Subcutaneous abdominal adipose tissue (tissue), 5 donors: ENCODE data around the gene KCNMA1.

ENCODE experiments used
- H3K27ac ChIP-seq: one replicate; pipeline ENCODE4 v1.7.0; 2013; ENCODE audit warnings: low read depth, mild to moderate bottlenecking, inconsistent platforms, low read length, moderate library complexity
- H3K27me3 ChIP-seq, 5 donors: one replicate each; pipeline ENCODE4 v1.7.0; 2013; ENCODE audit warnings: low read length in 5 of 5, inconsistent platforms in 1 of 5; ENCODE audit not compliant: control insufficient read depth in 5 of 5, insufficient read depth in 4 of 5
- H3K36me3 ChIP-seq, 5 donors: one replicate each; pipeline ENCODE4 v1.7.0; 2013; ENCODE audit warnings: low read length in 5 of 5; ENCODE audit not compliant: control insufficient read depth in 5 of 5, insufficient read depth in 5 of 5
- H3K4me1 ChIP-seq, 5 donors: one replicate each; pipeline ENCODE4 v1.7.0; 2013; ENCODE audit warnings: low read length in 5 of 5, mild to moderate bottlenecking in 3 of 5, moderate library complexity in 1 of 5; ENCODE audit not compliant: control insufficient read depth in 5 of 5, insufficient read depth in 5 of 5
- H3K4me3 ChIP-seq, 5 donors: one replicate each; pipeline ENCODE4 v1.7.0; 2013; ENCODE audit warnings: low read length in 5 of 5, low read depth in 1 of 5
- H3K9ac ChIP-seq, 5 donors: one replicate each; pipeline ENCODE4 v1.7.0; 2013; ENCODE audit warnings: low read length in 5 of 5, mild to moderate bottlenecking in 4 of 5, moderate library complexity in 3 of 5
- H3K9me3 ChIP-seq, 5 donors: one replicate each; pipeline ENCODE4 v1.7.0; 2013; ENCODE audit warnings: low read length in 5 of 5; ENCODE audit not compliant: control insufficient read depth in 5 of 5
- donor health status: healthy.
- donor health status: healthy.
- donor health status: healthy.
- donor health status: healthy.
- donor health status: healthy.

The KCNMA1 gene

DNA sequence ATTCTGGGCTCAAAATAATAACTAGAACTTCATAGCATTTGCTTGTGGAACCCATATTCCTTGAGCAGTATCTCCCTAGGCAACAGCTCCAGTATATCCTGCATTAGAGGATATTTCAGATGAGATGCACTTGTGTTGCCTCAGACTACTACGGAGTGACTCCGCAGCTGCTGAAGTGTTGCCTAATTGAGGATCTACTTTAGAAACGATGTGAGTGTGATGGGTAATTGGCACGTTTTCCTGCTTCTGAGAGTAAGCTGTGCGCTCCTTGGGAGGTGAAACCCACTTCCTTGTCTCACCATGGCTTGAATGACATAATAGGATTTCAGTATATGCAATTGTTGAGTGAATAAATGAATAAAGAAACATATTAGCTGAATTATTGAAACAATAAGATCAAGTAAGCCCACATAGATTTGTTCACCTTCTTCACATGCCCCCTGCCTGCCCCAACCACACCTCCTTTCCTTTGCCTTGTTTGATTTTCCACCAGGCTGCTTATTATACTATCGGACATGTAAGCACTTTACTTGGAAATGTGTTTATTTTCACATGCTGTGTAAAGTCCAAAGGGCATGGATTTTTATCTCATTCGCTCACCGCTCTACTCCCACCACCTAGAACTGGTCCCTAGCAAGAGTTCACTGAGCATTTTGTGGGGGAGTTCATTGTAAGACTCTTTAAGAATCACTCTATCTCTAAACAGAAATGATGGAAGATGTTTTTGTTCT, 303.8 kb downstream of the KCNMA1 start:
- H3K27ac ChIP-seq = no peak overlapping the region
- H3K4me3 ChIP-seq = no peak overlapping the region
- no peaks in the 10 kb centered on the region for H3K27me3 ChIP-seq
- no peaks in the 10 kb centered on the region for H3K9me3 ChIP-seq
- H3K9ac ChIP-seq = no peak overlapping the region
- H3K4me1 ChIP-seq = no peaks in the 10 kb centered on the region
- no peaks in the 10 kb centered on the region for H3K36me3 ChIP-seq

DNA sequence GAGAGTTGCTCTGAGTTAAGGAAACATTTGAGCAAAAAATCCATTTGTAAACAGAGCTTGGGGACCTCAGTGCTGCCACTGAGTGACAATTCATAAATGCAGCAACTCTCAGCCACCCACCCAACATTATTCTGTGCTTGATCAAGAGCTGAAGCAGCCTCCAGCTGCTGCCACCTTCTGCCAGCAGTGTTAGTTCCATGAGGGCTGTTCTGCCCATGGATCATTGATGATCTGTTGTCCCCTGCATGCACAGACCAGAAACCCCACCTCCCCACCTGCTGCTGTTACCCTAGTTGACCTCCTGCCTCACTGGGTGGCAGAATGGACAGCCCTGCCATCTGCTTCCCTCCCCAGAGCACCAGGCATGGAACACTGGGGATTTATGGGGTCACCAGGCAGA, 305.4 kb downstream of the KCNMA1 start:
- Histone ChIP-seq H3K27ac (no peak overlapping the region), H3K9me3 (no peaks in the 10 kb centered on the region), H3K4me3 (no peak overlapping the region), H3K36me3 (no peaks in the 10 kb centered on the region), H3K27me3 (no peaks in the 10 kb centered on the region), H3K9ac (no peak overlapping the region), H3K4me1 (no peaks in the 10 kb centered on the region)

DNA sequence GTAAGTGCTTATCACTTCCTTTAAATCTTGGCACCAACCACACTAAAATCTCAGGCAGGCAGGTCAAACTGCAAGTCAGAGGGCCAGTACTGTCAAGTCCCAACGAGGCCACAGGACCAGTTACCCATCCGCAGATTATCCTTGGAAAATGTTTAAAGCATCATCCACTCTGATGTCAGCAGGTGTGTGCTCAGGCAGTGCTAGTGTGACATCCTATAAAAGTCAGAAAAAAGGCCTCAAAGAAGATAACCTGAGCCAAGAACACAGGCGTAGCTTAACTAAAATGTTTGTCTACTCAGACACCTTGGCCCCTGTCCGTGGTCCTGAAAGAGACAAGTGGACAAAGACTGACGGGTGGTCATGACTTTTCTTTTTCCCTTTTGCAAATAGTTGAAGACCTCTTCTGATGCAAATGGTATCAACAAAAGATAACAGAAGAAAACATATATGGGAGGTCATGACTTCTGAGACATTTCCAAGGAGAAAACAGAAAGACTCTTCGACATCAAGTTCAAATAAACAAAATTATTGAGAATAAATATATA, 309.3 kb downstream of the KCNMA1 start:
- no peak overlapping the region for H3K9ac ChIP-seq
- no peaks in the 10 kb centered on the region for H3K9me3 ChIP-seq
- no peak overlapping the region for H3K4me3 ChIP-seq
- peaks cover 0 to 2% (median 0%) of the 10 kb centered on the region in 5 donors for H3K27me3 ChIP-seq
- H3K36me3 ChIP-seq = no peaks in the 10 kb centered on the region
- no peak overlapping the region for H3K27ac ChIP-seq
- no peaks in the 10 kb centered on the region for H3K4me1 ChIP-seq

DNA sequence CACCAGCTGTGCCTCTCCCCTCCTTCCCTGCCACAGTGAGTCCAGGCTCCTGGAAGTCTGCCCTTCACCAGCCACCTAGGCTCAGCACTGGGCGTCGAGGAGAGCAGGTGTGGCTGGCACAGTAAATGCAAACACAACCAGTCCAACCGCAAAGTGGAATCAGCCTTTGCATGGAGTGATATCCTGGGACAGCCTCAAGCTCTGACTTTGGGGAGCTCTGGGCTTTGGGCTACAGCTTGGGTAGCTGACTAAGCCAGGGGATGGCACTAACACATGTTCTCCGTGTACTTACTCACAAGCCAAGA, 312.4 kb downstream of the KCNMA1 start:
- Histone ChIP-seq H3K4me1 (no peaks in the 10 kb centered on the region), H3K9ac (no peak overlapping the region), H3K9me3 (peaks cover 0 to 4% (median 0%) of the 10 kb centered on the region in 5 donors), H3K27me3 (peaks cover 0 to 2% (median 0%) of the 10 kb centered on the region in 5 donors), H3K4me3 (no peak overlapping the region), H3K27ac (no peak overlapping the region), H3K36me3 (no peaks in the 10 kb centered on the region)

DNA sequence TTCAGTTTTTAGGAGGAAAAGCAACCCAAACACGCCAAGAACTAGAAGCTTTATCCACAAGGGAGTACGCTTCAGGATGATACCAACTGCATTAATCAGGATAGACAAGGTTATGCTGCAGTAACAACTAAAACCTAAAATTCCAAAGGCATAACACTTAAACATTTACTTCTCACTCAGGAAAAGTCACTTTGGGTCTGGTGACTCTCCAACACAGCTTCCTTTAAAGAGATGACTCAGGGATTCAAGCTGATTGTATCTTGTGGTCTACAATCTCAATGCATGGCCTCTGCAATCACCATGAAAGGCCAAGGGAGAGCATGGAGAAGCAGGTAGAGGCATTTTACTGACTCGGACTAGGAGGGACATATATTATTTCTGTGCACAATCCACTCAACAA, 315.8 kb downstream of the KCNMA1 start:
- no peak overlapping the region for H3K9ac ChIP-seq
- peaks cover 0 to 2% (median 0%) of the 10 kb centered on the region in 5 donors for H3K27me3 ChIP-seq
- H3K4me3 ChIP-seq = no peak overlapping the region
- no peak overlapping the region for H3K27ac ChIP-seq
- H3K4me1 ChIP-seq = no peaks in the 10 kb centered on the region
- H3K36me3 ChIP-seq = no peaks in the 10 kb centered on the region
- peaks cover 0 to 4% (median 0%) of the 10 kb centered on the region in 5 donors for H3K9me3 ChIP-seq

DNA sequence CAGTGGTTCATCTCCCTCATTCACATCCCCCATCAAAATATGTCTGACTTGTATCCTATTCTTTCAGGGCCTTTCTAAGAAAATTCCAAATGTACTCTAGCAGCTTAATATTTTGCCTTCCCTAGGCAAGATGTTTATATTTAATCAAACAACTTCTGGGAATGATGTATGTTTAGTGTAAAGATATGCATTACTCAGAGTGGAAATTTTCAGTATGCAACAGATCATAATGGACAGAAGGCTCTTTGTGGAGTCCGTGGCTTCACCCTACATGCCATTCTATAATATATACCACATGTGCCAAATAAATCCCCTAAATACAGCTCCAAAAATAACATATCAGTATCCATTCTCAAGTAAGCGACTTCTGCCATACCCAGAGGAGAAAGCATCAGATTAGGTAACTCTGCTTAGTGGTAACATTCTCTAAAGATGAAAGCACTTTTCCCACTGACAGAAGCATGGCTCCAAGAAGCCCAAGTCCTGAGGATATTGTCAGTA, 316.6 kb downstream of the KCNMA1 start:
- H3K27me3 ChIP-seq = peaks cover 0 to 2% (median 0%) of the 10 kb centered on the region in 5 donors
- no peaks in the 10 kb centered on the region for H3K36me3 ChIP-seq
- H3K27ac ChIP-seq = no peak overlapping the region
- H3K9me3 ChIP-seq = peaks cover 0 to 4% (median 0%) of the 10 kb centered on the region in 5 donors
- no peak overlapping the region for H3K9ac ChIP-seq
- H3K4me1 ChIP-seq = no peaks in the 10 kb centered on the region
- no peak overlapping the region for H3K4me3 ChIP-seq

DNA sequence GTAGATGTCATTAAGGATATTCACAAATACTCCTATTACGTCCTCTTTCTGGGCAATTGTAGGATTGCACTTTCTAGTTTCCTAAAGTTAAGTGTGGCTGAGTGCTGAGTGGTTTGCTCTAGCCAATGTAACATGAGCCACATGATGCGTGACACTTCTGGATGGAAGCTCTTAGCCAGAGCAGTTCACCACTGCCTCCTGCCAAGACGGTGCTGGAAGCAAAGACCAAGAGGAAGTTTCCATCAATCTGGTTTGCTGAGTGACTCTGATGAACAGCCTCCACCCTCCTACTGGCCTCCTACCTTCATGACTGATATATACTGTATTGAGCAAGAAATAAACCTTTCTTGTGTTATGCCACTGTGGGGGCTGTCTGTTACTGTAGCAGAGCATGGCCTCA, 318.1 kb downstream of the KCNMA1 start:
- Histone ChIP-seq H3K27ac (no peak overlapping the region), H3K9ac (no peak overlapping the region), H3K9me3 (peaks cover 0 to 4% (median 0%) of the 10 kb centered on the region in 5 donors), H3K4me3 (no peak overlapping the region), H3K36me3 (no peaks in the 10 kb centered on the region), H3K4me1 (no peaks in the 10 kb centered on the region), H3K27me3 (peaks cover 0 to 2% (median 0%) of the 10 kb centered on the region in 5 donors)

DNA sequence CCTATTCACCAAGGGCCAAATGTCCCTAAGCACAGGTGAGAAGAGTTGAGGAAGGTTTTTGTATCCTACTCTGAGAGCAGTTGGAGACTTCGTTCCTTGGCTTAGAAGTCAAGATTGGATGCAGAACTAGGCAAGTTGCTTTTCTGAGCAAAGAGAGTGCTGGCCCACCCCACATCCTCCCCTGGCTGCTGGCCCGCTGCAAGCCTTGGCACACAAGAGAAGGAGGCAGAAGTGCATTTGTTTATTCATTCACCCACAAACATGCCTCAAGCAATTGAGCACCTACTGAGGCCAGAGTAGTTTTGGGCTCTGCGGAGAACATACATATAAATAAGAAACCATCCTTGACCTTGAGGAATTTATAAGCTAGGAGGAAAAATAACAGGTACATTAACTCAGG, 318.9 kb downstream of the KCNMA1 start:
- Histone ChIP-seq H3K27ac (no peak overlapping the region), H3K4me3 (no peak overlapping the region)

DNA sequence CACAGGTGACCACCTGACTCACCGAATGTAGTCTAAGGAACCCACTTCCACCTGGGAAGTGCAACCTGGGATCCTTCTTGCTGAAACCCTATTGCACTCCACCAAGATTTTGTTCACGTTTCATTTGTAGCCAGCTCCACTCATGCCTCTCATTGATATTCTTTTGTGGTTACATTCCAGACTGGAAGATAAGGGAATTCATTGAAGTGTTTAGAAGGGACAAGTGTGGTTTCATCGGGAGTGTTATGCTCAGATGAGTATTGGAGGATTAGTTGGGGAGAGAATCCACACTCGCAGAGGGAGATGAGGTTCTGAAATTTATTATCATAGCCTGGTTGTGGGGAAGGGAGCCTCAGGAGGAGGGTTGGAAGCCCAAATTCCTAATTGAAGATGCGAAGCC, 320.4 kb downstream of the KCNMA1 start:
- H3K9me3 ChIP-seq = peaks cover 0 to 4% (median 0%) of the 10 kb centered on the region in 5 donors

More for the DNA sequence above, 318.9 kb downstream of the KCNMA1 start:
- Histone ChIP-seq H3K27me3 (peaks cover 0 to 2% (median 0%) of the 10 kb centered on the region in 5 donors), H3K4me1 (no peaks in the 10 kb centered on the region), H3K9me3 (peaks cover 0 to 4% (median 0%) of the 10 kb centered on the region in 5 donors), H3K36me3 (no peaks in the 10 kb centered on the region), H3K9ac (no peak overlapping the region)

DNA sequence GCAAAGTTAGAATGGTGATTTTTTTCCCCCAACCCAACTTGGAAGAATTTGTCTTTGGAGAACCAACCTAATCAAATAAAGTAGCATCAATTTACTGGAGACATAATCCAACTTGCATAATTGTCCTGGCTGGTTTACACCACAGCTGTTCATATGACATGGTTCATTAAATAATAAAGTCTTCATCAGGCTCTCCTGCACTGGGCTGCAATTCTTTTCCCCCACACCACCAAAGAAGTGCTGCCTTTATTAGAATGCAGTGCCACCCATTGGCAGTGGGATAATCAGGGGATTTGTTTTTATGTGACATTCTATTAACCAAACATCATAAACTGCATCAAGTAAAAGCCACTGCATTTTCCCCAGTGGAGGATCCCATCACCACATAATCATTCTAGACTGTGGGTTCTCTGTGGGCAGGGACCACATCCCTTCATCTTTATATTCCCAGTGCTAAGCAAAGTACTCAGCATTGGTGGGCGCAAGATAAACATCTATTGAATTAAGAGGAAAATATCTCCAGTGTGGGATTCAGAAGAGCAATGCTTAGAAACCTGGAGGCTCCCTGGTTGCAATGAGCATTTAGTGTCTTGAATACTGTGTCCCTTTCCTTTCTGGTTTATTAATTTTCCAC, 322.0 kb downstream of the KCNMA1 start:
- H3K9ac ChIP-seq = no peak overlapping the region
- H3K4me3 ChIP-seq = no peak overlapping the region
- no peak overlapping the region for H3K27ac ChIP-seq
- no peaks in the 10 kb centered on the region for H3K4me1 ChIP-seq
- H3K27me3 ChIP-seq = peaks cover 0 to 3% (median 2%) of the 10 kb centered on the region in 5 donors
- H3K9me3 ChIP-seq = no peaks in the 10 kb centered on the region
- H3K36me3 ChIP-seq = no peaks in the 10 kb centered on the region

More for the DNA sequence above, 320.4 kb downstream of the KCNMA1 start:
- Histone ChIP-seq H3K9ac (no peak overlapping the region), H3K36me3 (no peaks in the 10 kb centered on the region), H3K4me3 (no peak overlapping the region), H3K4me1 (no peaks in the 10 kb centered on the region), H3K27me3 (peaks cover 0 to 2% (median 0%) of the 10 kb centered on the region in 5 donors), H3K27ac (no peak overlapping the region)
